GM04504 (cell line): ENCODE results near the gene ALPL.

Experiments used
- DNase-seq: peaks from one replicate; pipeline ENCODE4 v3.0.0-alpha.2; 2012; ENCODE audit warnings: low read depth

Gene ALPL

DNA sequence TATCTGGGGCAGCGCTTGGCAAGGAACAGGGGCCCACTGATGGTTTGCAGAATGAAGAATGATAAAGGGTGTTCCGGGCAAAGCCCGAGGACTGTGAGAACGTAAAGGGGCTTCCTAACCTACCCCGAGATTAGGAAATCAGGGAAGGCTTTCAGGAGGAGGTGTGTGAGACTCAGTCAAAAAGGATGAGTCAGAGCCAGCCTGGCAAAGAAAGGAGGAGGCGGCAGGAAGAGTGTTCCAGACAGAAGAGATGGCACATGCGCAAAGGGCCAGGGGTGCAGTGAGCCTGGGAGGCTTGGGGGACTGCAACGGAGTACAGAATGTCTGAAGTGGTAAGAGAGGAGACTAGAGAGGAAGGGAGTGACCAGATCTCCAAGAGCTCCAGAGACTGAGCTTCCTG, 89.7 kb downstream of the ALPL start:
- no peak for DNase-seq

GRCh38 chr1:21599402-21599801, 90.2 kb downstream of the ALPL start:
- DNase-seq, result no peak

GRCh38 chr1:21601278-21602048, 92.2 kb downstream of the ALPL start:
- no peak for DNase-seq

DNA sequence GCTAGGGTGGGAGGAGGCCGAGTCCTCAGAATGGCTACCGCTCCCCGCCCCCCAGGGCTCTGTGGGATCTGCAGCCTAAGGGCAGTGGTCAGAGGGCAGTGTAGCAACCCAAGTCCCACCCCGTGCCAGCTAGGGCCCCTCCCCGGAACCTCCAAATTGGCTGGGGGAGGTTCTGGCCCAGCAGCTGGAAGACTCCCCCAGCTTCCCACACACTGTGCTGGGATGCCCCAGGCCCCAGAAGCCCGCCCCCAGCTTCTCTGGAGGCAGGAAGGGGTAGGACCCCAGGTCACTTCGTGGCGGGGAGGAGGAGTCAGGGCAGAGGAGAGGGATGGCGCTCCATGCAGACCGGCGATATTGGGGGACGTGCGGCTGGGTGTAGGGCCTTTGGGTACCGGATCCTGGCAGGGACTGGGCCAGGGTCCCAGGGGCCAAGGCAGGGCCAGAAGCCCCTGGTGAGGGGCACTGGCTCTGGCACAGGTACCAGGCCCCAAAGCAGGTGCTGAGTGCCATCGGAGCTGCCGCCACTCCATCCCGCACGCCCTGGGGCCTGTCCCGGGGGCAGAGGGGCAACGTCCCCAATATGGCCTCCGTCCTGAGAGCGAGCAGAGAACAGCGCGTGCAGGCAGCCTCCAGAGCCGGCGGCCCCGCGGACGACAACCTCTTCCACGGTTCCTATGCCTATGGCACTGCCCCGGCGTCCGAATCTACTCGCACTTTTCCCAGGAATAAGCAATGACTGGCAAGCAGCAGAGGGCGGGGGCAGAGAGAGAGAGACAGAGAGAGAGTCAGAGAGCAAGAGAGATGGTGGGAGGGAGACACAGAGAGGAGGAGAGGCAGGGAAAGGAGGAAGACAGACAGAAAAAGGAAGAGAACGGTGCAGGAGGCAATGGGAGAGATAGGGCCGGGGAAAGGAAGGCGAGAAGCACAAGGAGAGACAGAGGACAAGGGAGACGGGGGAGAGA, 94.2 kb downstream of the ALPL start:
- no peak for DNase-seq

GRCh38 chr1:21604208-21604957, 95.2 kb downstream of the ALPL start:
- DNase-seq, result no peak

DNA sequence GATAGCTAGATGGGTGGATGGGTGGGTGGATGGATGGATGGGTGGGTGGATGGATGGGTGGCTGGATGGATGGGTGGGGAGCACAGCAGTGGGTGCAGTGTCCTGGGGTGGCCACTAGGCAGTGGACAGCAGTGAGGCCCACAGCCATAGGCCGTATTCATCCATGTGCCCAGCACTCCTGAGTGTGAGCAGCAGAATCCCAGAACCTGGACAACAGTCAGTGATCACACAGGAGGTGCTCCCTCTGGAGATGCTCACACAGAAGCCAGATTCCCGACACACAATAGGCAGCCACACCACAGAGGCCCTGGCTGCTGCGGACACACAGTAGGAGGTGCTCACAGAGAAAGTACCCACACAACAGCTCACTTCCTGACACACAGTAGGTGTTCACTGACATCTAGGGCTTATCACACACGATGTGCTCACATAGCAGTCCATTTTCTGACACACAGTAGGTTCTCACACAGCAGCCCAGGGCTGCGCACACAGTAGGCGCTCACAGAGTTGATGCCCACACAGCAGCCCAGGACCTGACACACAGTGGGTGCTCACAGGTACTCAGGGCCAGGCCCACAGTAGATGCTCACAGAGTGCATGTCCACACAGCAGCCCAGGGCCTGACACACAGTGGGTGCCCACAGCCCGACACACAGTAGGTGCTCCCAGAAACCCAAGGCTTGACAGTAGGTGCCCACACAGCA, 95.9 kb downstream of the ALPL start:
- no peak for DNase-seq

GRCh38 chr1:21605964-21606705, 96.9 kb downstream of the ALPL start:
- no peak for DNase-seq

DNA sequence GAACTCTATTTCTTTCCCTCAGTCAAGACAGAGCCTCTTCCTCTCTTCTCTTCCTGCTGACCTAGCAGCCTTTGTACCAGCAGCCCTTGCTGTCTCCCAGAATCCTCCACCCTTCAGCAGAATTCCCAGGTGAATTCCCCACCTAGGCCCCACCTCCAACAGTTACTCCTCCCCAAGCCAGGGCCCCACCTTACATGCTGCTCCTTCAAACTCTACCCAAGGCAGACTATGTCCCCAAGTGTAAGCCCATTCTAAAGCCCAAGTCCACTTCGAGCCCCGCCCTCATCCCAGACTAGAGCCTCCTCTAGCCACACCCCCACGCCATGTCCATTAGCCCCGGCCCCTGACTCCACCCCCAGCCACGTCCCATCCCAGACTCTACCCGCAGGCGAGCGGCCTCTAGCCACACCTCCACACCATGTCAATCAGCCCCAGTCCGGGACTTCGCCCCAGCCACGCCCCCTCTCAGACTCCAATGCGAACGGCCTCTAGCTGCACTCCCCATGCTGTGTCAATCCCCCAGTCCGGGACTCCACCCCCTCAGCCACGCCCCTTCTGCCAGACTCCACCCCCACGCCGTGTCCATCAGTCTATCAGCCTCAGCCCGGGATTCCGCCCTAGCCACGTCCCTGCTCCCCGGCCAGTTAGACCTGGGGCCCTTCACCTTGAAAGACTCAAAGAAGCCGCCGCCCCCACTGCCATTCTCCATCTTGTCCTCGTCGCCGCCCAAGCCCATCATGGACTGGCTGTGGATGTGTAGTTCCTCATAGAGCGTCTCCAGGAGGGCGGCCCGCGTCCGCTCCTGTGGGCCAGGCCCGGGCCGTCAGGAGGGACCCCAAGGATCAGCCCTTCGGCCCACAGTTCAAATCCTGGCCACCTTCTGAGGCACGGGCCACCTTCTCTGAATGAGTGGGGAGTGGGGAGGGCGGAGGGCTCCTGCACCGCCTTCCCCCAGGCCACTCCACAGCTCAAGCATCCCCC, 98.6 kb downstream of the ALPL start:
- DNase-seq, result no peak

GRCh38 chr1:21608798-21609197, 99.6 kb downstream of the ALPL start:
- DNase-seq, result no peak

DNA sequence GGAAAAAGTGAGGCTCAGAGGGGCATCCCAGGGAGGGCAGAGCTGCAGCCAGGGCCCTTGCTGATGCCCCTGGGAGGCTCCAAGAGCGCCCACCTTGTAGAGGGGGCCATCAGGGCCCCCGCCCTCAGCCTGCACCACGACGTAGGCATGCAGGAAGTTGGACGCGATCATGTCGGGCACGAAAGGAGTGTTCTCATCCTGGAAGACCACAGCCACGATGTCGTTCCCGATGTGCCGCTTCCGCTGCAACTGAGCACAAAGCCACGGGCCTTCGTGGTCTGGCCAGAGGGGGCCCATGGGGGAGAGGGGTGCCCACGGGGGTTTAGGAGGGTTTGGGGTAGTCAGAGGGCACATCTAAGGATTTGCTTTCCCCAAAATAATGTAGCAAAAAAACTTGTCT, 100.8 kb downstream of the ALPL start:
- DNase-seq, result no peak

- DNase-seq, result no peak
These were observed 102.0 kb downstream of the ALPL start for GRCh38 chr1:21610989-21611785.

DNA sequence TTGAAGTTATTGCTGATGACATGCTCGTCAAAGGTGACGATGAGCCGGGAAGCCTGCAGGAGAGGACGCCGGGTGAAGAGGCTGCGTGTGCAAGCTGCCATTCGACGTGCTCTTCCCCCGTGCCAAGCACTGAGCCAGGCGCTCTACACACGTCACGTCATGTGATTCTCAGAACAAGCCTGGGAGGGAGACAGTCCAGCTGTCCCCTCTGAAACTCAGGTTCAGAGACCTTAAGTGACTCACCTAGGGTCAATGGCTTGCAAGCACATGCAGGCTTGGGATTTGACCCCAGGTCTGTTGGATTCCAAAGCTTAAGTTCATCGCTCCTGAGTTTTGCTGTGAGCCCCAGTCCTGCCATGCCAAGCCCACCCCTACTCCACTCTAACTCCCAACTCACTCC, 102.8 kb downstream of the ALPL start:
- no peak for DNase-seq

- DNase-seq, result no peak
These were observed 104.0 kb downstream of the ALPL start for GRCh38 chr1:21613072-21613867.

GRCh38 chr1:21614419-21615115, 105.3 kb downstream of the ALPL start:
- DNase-seq, result no peak

DNA sequence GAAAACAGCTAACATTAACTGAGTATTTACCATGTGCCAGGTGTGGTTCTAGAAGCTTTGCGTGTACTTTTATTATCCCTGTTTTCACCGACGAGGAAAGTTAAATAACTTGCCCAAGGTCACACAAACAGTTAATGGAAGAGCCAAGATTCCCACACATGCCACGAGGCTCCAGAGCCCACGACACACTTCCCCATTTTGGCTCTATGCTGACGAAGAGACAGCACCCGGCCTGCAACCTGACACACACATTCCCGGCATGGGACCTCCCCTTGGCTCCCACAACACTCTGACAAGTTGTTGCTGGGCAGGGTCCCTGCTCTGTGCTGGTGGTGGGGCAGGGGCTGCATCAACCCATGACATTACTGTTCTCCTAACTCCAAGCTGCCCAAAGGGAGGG, 107.1 kb downstream of the ALPL start:
- DNase-seq, result no peak

DNA sequence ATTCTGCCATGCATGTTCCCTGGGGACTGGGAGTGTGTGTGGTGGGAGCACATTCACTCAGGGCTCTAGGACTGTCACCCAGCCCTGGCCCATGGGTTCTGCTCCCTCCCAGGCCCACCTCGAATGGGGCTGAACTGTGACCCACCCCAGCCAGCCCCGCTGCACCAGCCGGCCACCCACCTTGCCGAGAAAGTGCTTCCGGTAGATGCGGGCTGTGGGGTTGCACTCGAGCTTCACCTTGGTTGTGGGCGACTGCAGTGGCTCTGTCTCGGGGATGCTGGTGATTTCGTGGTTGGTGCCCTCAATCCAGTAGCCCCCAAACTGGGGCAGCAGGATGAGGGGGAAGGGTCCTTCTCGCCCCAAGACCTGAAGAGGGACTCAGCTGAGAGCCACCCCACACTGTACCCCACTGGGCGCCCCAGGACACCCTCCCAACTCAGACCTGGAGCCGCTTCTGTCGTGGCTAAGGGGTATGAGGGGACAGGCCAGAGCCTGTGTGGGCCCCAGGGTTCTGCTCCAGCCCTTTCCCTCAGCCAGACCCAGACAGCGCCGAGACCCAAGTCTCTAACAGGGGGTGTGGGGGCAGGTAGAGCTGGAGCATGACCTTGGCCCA, 108.0 kb downstream of the ALPL start:
- no peak for DNase-seq

DNA sequence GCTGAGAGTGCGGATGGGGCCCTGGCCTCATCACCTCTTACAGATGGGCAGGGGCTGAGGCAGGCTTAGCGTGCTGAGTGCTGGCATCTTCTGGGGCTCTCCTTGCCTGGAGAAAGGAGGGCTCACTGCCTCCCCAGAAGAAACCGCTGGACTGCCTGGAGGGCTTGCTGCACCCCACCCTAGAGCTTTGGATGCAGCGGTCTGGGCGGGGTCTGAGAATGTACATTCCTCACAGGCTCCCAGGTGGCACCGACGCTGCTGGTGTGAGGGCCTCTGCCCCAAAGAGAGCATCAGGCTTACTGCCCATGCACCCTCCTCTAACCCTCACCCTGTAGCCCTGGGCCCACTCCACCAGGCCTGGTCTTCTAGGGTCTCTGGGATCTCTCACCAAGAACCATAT, 108.8 kb downstream of the ALPL start:
- no peak for DNase-seq
